PFSK-1 (cell line): ENCODE measurements around the gene ZDHHC14.

Experiments used
- FOXP2 ChIP-seq: optimal IDR thresholded peaks from 2 replicates; pipeline ENCODE3; 2011; ENCODE audit warnings: borderline replicate concordance, control low read depth, inconsistent platforms; ENCODE audit not compliant: insufficient read depth; ENCODE audit errors: extremely low read length, extremely low read depth
- POLR2AphosphoS5 ChIP-seq: IDR thresholded peaks from 2 replicates; pipeline ENCODE4 v1.6.1; 2012; ENCODE audit warnings: low read depth, mild to moderate bottlenecking, control low read depth, low read length, moderate library complexity
- SIN3A ChIP-seq: IDR thresholded peaks from 2 replicates; pipeline ENCODE4 v1.6.1; 2012; ENCODE audit warnings: mild to moderate bottlenecking, low read length, moderate library complexity, borderline replicate concordance; ENCODE audit not compliant: insufficient read depth
- TAF1 ChIP-seq: IDR thresholded peaks from 2 replicates; pipeline ENCODE4 v1.6.1; 2012; ENCODE audit warnings: low read length, control low read depth, borderline replicate concordance; ENCODE audit not compliant: insufficient read depth
- TF ChIP-seq, protein P1 (sequence below), 2 experiments: IDR thresholded peaks; 2 replicates each; pipeline versions ENCODE4 v1.6.1 to v1.8.0; 2011 to 2012; ENCODE audit warnings: low read depth in 2 of 2, low read length in 2 of 2, control low read depth in 1 of 2, inconsistent platforms in 1 of 2, mild to moderate bottlenecking in 1 of 2, moderate library complexity in 1 of 2; ENCODE audit not compliant: insufficient read depth in 1 of 2

GRCh38 chr6:157688960-157689599 is 308.1 kb downstream of the ZDHHC14 start:
- TF ChIP-seq POLR2AphosphoS5: no peak
- TF ChIP-seq SIN3A: no peak
- TF ChIP-seq, protein P1, sequence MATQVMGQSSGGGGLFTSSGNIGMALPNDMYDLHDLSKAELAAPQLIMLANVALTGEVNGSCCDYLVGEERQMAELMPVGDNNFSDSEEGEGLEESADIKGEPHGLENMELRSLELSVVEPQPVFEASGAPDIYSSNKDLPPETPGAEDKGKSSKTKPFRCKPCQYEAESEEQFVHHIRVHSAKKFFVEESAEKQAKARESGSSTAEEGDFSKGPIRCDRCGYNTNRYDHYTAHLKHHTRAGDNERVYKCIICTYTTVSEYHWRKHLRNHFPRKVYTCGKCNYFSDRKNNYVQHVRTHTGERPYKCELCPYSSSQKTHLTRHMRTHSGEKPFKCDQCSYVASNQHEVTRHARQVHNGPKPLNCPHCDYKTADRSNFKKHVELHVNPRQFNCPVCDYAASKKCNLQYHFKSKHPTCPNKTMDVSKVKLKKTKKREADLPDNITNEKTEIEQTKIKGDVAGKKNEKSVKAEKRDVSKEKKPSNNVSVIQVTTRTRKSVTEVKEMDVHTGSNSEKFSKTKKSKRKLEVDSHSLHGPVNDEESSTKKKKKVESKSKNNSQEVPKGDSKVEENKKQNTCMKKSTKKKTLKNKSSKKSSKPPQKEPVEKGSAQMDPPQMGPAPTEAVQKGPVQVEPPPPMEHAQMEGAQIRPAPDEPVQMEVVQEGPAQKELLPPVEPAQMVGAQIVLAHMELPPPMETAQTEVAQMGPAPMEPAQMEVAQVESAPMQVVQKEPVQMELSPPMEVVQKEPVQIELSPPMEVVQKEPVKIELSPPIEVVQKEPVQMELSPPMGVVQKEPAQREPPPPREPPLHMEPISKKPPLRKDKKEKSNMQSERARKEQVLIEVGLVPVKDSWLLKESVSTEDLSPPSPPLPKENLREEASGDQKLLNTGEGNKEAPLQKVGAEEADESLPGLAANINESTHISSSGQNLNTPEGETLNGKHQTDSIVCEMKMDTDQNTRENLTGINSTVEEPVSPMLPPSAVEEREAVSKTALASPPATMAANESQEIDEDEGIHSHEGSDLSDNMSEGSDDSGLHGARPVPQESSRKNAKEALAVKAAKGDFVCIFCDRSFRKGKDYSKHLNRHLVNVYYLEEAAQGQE (IDR thresholded peaks at IDR 0.05; ENCODE audit: insufficient read depth in 1 of 2, low read depth in 2 of 2, low read length in 2 of 2): no peak
- TF ChIP-seq TAF1: no peak
- TF ChIP-seq FOXP2: no peak
